Measurements from ENCODE around the gene SUV39H1.

Gene SUV39H1

GRCh38 chrX:48721916-48722315 lies 25.4 kb downstream of the SUV39H1 start:
- no peak overlapping the region for H3K4me3 ChIP-seq (ENCODE audit: low read length)
- no peak overlapping the region for H3K4me2 ChIP-seq (ENCODE audit: low read length)
- no peaks in the 10 kb centered on the region for H3K27me3 ChIP-seq (ENCODE audit: control insufficient read depth, low read length)
- no peaks in the 10 kb centered on the region for H4K20me1 ChIP-seq (ENCODE audit: control insufficient read depth, insufficient read depth, low read depth, low read length)
- H3K36me3 ChIP-seq (ENCODE audit: control insufficient read depth, low read length), result no peaks in the 10 kb centered on the region
- H3K9me2 ChIP-seq (replicated peaks; ENCODE audit: control insufficient read depth, low read length), result no peaks in the 10 kb centered on the region
- no peaks in the 10 kb centered on the region for H3K79me2 ChIP-seq (ENCODE audit: control insufficient read depth, low read length)
- TF ChIP-seq EZH2phosphoT487 (IDR thresholded peaks at IDR 0.05; ENCODE audit: borderline replicate concordance, low read length) (no peak), CTCF (IDR thresholded peaks at IDR 0.05; ENCODE audit: low read depth, low read length, poor library complexity, severe bottlenecking) (no peak)
- no peaks in the 10 kb centered on the region for H3K9me3 ChIP-seq (ENCODE audit: control insufficient read depth, insufficient read depth, low read length)
- H3K27ac ChIP-seq (ENCODE audit: low read depth, low read length), result no peak overlapping the region
- no peaks in the 10 kb centered on the region for H3F3A ChIP-seq (ENCODE audit: control insufficient read depth, insufficient read depth)
- H3K4me1 ChIP-seq (ENCODE audit: control insufficient read depth, low read length), result no peaks in the 10 kb centered on the region

- H3K27me3 ChIP-seq (ENCODE audit: control insufficient read depth, low read length), result no peaks in the 10 kb centered on the region
- H3K4me2 ChIP-seq (ENCODE audit: low read length), result no peak overlapping the region
- H4K20me1 ChIP-seq (ENCODE audit: control insufficient read depth, insufficient read depth, low read depth, low read length), result no peaks in the 10 kb centered on the region
- H3K79me2 ChIP-seq (ENCODE audit: control insufficient read depth, low read length), result no peaks in the 10 kb centered on the region
- TF ChIP-seq CTCF (IDR thresholded peaks at IDR 0.05; ENCODE audit: low read depth, low read length, poor library complexity, severe bottlenecking) (no peak), EZH2phosphoT487 (IDR thresholded peaks at IDR 0.05; ENCODE audit: borderline replicate concordance, low read length) (no peak)
- H3K4me1 ChIP-seq (ENCODE audit: control insufficient read depth, low read length), result no peaks in the 10 kb centered on the region
- H3F3A ChIP-seq (ENCODE audit: control insufficient read depth, insufficient read depth), result no peaks in the 10 kb centered on the region
- H3K9me3 ChIP-seq (ENCODE audit: control insufficient read depth, insufficient read depth, low read length), result no peaks in the 10 kb centered on the region
- H3K36me3 ChIP-seq (ENCODE audit: control insufficient read depth, low read length), result no peaks in the 10 kb centered on the region
- no peak overlapping the region for H3K27ac ChIP-seq (ENCODE audit: low read depth, low read length)
- H3K9me2 ChIP-seq (replicated peaks; ENCODE audit: control insufficient read depth, low read length), result no peaks in the 10 kb centered on the region
- no peak overlapping the region for H3K4me3 ChIP-seq (ENCODE audit: low read length)
Measured at GRCh38 chrX:48726596-48726995, 30.1 kb downstream of the SUV39H1 start.

GRCh38 chrX:48728653-48729052 lies 32.1 kb downstream of the SUV39H1 start:
- no peaks in the 10 kb centered on the region for H3K79me2 ChIP-seq (ENCODE audit: control insufficient read depth, low read length)
- H3F3A ChIP-seq (ENCODE audit: control insufficient read depth, insufficient read depth), result no peaks in the 10 kb centered on the region
- H3K4me1 ChIP-seq (ENCODE audit: control insufficient read depth, low read length), result no peaks in the 10 kb centered on the region
- no peak overlapping the region for H3K4me3 ChIP-seq (ENCODE audit: low read length)
- no peak overlapping the region for H3K27ac ChIP-seq (ENCODE audit: low read depth, low read length)
- TF ChIP-seq CTCF (IDR thresholded peaks at IDR 0.05; ENCODE audit: low read depth, low read length, poor library complexity, severe bottlenecking) (no peak), EZH2phosphoT487 (IDR thresholded peaks at IDR 0.05; ENCODE audit: borderline replicate concordance, low read length) (no peak)
- H3K27me3 ChIP-seq (ENCODE audit: control insufficient read depth, low read length), result no peaks in the 10 kb centered on the region
- H3K36me3 ChIP-seq (ENCODE audit: control insufficient read depth, low read length), result no peaks in the 10 kb centered on the region
- H3K4me2 ChIP-seq (ENCODE audit: low read length), result no peak overlapping the region
- H3K9me2 ChIP-seq (replicated peaks; ENCODE audit: control insufficient read depth, low read length), result no peaks in the 10 kb centered on the region
- no peaks in the 10 kb centered on the region for H3K9me3 ChIP-seq (ENCODE audit: control insufficient read depth, insufficient read depth, low read length)
- no peaks in the 10 kb centered on the region for H4K20me1 ChIP-seq (ENCODE audit: control insufficient read depth, insufficient read depth, low read depth, low read length)

GRCh38 chrX:48736303-48736702 lies 39.8 kb downstream of the SUV39H1 start:
- H3K79me2 ChIP-seq (ENCODE audit: control insufficient read depth, low read length), result peaks cover 5% of the 10 kb centered on the region
- H3K36me3 ChIP-seq (ENCODE audit: control insufficient read depth, low read length), result no peaks in the 10 kb centered on the region
- peaks cover 18% of the 10 kb centered on the region for H3K4me1 ChIP-seq (ENCODE audit: control insufficient read depth, low read length)
- H3K27ac ChIP-seq (ENCODE audit: low read depth, low read length), result no peak overlapping the region
- no peaks in the 10 kb centered on the region for H3K27me3 ChIP-seq (ENCODE audit: control insufficient read depth, low read length)
- H3K9me3 ChIP-seq (ENCODE audit: control insufficient read depth, insufficient read depth, low read length), result no peaks in the 10 kb centered on the region
- no peaks in the 10 kb centered on the region for H3K9me2 ChIP-seq (replicated peaks; ENCODE audit: control insufficient read depth, low read length)
- H4K20me1 ChIP-seq (ENCODE audit: control insufficient read depth, insufficient read depth, low read depth, low read length), result no peaks in the 10 kb centered on the region
- peak overlapping the region; percentile 80 for H3K4me2 ChIP-seq (ENCODE audit: low read length)
- H3F3A ChIP-seq (ENCODE audit: control insufficient read depth, insufficient read depth), result no peaks in the 10 kb centered on the region
- peak overlapping the region; percentile 88 for H3K4me3 ChIP-seq (ENCODE audit: low read length)
- no peak for TF ChIP-seq CTCF (IDR thresholded peaks at IDR 0.05; ENCODE audit: low read depth, low read length, poor library complexity, severe bottlenecking)
- no peak for TF ChIP-seq EZH2phosphoT487 (IDR thresholded peaks at IDR 0.05; ENCODE audit: borderline replicate concordance, low read length)
